Stomach (tissue), 4 donors: ENCODE measurements around the gene ZFHX3.

Source experiments
- EP300 ChIP-seq: sonication (generic); formaldehyde crosslinking; IDR thresholded peaks from one replicate; pipeline ENCODE4 v1.6.1; 2017; ENCODE audit warnings: antibody characterized with exemption
- POLR2A ChIP-seq, 4 donors: fragments of 450-650 bp; IDR thresholded peaks; one replicate each; pipeline ENCODE4 v1.6.1; 2016; ENCODE audit warnings: antibody characterized with exemption in 4 of 4, control low read depth in 2 of 4, mild to moderate bottlenecking in 1 of 4, moderate library complexity in 1 of 4
- TF ChIP-seq, protein P1 (sequence below), 7 experiments: fragments of 450-650 bp in 4 of 7; fragments of 200-600 bp in 3 of 7; sonication (generic) in 3 of 7; IDR thresholded peaks; one replicate each; pipeline ENCODE4 v1.5.1; 2016 to 2019; ENCODE audit warnings: antibody characterized with exemption in 7 of 7, control low read depth in 2 of 7, mild to moderate bottlenecking in 1 of 7

DNA sequence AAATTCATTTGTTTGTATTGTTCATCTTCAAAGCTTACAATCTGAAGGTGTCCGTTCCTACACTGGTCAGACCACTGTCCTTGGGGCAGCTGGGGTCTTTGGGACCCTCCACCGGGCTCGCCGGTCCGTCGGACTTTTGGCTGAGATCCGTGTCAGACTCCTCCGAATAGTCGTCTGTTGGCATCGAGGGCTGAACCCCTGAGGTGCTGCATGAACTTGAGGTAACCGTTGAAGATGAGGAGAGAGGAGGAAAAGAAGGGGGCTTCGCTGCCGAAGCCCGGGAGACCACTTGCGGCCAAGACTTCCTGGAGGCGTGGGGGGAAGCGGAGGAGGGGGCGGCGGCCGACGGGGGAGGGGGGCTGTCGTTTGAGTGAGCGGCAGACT is 260.8 kb downstream of the ZFHX3 start:
- TF ChIP-seq, protein P1, sequence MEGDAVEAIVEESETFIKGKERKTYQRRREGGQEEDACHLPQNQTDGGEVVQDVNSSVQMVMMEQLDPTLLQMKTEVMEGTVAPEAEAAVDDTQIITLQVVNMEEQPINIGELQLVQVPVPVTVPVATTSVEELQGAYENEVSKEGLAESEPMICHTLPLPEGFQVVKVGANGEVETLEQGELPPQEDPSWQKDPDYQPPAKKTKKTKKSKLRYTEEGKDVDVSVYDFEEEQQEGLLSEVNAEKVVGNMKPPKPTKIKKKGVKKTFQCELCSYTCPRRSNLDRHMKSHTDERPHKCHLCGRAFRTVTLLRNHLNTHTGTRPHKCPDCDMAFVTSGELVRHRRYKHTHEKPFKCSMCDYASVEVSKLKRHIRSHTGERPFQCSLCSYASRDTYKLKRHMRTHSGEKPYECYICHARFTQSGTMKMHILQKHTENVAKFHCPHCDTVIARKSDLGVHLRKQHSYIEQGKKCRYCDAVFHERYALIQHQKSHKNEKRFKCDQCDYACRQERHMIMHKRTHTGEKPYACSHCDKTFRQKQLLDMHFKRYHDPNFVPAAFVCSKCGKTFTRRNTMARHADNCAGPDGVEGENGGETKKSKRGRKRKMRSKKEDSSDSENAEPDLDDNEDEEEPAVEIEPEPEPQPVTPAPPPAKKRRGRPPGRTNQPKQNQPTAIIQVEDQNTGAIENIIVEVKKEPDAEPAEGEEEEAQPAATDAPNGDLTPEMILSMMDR (IDR thresholded peaks at IDR 0.05): no peak
- TF ChIP-seq EP300: no peak
- TF ChIP-seq POLR2A (IDR thresholded peaks at IDR 0.05): no peak
